ENCODE measurements around the gene ZYX.

ZYX gene

DNA sequence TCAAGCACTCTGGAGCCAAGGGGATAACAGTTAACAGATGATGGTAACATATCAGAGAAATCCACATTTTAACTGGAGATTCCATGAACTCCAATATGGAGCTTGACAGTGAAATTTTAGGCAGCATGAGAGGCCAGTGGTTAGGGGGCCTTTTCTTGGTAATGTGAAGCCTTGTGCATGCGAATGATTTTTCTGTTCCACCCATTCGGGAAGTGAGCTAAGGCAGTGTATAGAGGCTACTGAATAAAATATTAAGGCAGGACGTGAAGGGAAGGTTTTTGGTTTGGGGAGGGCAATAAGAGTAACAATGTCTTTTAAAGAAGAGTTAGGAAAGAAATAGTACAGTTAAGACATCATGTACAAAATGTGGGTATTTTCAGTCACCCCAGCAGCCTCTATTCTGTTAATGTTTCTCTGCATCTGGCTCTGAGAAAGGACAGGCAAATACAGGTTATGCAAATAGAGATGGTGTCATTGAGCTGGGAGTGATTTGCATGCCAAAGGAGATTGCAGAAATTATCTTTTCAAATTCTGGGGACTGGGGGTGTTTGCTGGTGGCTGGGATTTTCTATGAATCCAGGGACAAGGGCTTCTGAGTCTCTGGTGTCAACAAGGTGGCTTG lies 55.3 kb downstream of the ZYX start:
- Histone ChIP-seq H3K4me1 (ENCODE audit: insufficient read depth, low read length) (no peaks in the 10 kb centered on the region), H3K9ac (ENCODE audit: low read depth, low read length) (no peak overlapping the region), H4K20me1 (ENCODE audit: insufficient read depth, low read length) (no peaks in the 10 kb centered on the region), H3K36me3 (ENCODE audit: insufficient read depth, low read length) (no peaks in the 10 kb centered on the region), H3K79me2 (ENCODE audit: insufficient read depth, low read length) (no peaks in the 10 kb centered on the region), H3K27me3 (ENCODE audit: insufficient read depth, low read length, poor library complexity) (peaks cover 6% of the 10 kb centered on the region), H3K9me3 (ENCODE audit: insufficient read depth, low read length, severe bottlenecking) (no peaks in the 10 kb centered on the region), H3K27ac (ENCODE audit: low read length) (no peak overlapping the region), H3K4me3 (ENCODE audit: low read depth in 1 of 2, low read length in 2 of 2) (no peak overlapping the region), H2AFZ (ENCODE audit: low read depth, low read length) (no peak overlapping the region), H3K4me2 (ENCODE audit: insufficient read depth, low read length) (no peak overlapping the region)
- no peak for ATAC-seq (ENCODE audit: insufficient read depth, low read depth)
- no peak for TF ChIP-seq EZH2 (IDR thresholded peaks at IDR 0.05; ENCODE audit: borderline replicate concordance, low read depth, low read length, severe bottlenecking)
- TF ChIP-seq, protein P1, sequence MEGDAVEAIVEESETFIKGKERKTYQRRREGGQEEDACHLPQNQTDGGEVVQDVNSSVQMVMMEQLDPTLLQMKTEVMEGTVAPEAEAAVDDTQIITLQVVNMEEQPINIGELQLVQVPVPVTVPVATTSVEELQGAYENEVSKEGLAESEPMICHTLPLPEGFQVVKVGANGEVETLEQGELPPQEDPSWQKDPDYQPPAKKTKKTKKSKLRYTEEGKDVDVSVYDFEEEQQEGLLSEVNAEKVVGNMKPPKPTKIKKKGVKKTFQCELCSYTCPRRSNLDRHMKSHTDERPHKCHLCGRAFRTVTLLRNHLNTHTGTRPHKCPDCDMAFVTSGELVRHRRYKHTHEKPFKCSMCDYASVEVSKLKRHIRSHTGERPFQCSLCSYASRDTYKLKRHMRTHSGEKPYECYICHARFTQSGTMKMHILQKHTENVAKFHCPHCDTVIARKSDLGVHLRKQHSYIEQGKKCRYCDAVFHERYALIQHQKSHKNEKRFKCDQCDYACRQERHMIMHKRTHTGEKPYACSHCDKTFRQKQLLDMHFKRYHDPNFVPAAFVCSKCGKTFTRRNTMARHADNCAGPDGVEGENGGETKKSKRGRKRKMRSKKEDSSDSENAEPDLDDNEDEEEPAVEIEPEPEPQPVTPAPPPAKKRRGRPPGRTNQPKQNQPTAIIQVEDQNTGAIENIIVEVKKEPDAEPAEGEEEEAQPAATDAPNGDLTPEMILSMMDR (IDR thresholded peaks at IDR 0.05; ENCODE audit: borderline replicate concordance, extremely low read depth, low read length, poor library complexity, severe bottlenecking) = no peak
- no peak for DNase-seq

- no peak overlapping the region for H3K4me2 ChIP-seq (ENCODE audit: insufficient read depth, low read length)
- TF ChIP-seq, protein P1 (IDR thresholded peaks at IDR 0.05; ENCODE audit: borderline replicate concordance, extremely low read depth, low read length, poor library complexity, severe bottlenecking) = no peak
- TF ChIP-seq EZH2 (IDR thresholded peaks at IDR 0.05; ENCODE audit: borderline replicate concordance, low read depth, low read length, severe bottlenecking) = no peak
- H3K9ac ChIP-seq (ENCODE audit: low read depth, low read length) = no peak overlapping the region
- no peaks in the 10 kb centered on the region for H3K36me3 ChIP-seq (ENCODE audit: insufficient read depth, low read length)
- H4K20me1 ChIP-seq (ENCODE audit: insufficient read depth, low read length) = no peaks in the 10 kb centered on the region
- H3K9me3 ChIP-seq (ENCODE audit: insufficient read depth, low read length, severe bottlenecking) = no peaks in the 10 kb centered on the region
- DNase-seq (no peak), ATAC-seq (ENCODE audit: insufficient read depth, low read depth) (no peak)
- no peaks in the 10 kb centered on the region for H3K79me2 ChIP-seq (ENCODE audit: insufficient read depth, low read length)
- peaks cover 7% of the 10 kb centered on the region for H3K27me3 ChIP-seq (ENCODE audit: insufficient read depth, low read length, poor library complexity)
- no peak overlapping the region for H3K27ac ChIP-seq (ENCODE audit: low read length)
- no peaks in the 10 kb centered on the region for H3K4me1 ChIP-seq (ENCODE audit: insufficient read depth, low read length)
- H2AFZ ChIP-seq (ENCODE audit: low read depth, low read length) = no peak overlapping the region
- H3K4me3 ChIP-seq (ENCODE audit: low read depth in 1 of 2, low read length in 2 of 2) = no peak overlapping the region
These were observed 56.4 kb downstream of the ZYX start for GRCh38 chr7:143437578-143437977.

DNA sequence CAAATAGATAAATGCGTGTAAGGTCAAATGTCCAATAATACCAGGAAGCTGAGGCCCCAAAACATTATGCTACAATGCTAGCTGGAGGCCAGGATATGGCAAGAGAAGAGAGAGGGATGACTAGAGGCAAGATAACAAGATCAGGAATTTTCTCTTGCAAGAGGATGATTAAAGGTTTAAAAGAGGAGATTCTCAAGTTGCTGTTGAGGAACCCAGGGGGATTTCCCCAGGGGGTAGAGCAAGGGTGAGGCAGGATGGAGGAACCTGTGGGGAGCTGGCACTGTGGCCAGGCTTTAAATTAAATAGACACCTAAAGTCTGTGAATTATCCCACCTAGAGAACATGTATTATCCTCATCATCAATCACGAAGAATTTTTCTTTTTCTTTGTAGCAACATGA lies 58.7 kb downstream of the ZYX start:
- no peak overlapping the region for H3K4me3 ChIP-seq (ENCODE audit: low read depth in 1 of 2, low read length in 2 of 2)
- no peak for ATAC-seq (ENCODE audit: insufficient read depth, low read depth)
- no peaks in the 10 kb centered on the region for H3K79me2 ChIP-seq (ENCODE audit: insufficient read depth, low read length)
- no peak for DNase-seq
- no peak overlapping the region for H3K9ac ChIP-seq (ENCODE audit: low read depth, low read length)
- no peaks in the 10 kb centered on the region for H3K9me3 ChIP-seq (ENCODE audit: insufficient read depth, low read length, severe bottlenecking)
- no peaks in the 10 kb centered on the region for H4K20me1 ChIP-seq (ENCODE audit: insufficient read depth, low read length)
- no peak overlapping the region for H2AFZ ChIP-seq (ENCODE audit: low read depth, low read length)
- H3K4me1 ChIP-seq (ENCODE audit: insufficient read depth, low read length) = no peaks in the 10 kb centered on the region
- no peak overlapping the region for H3K27ac ChIP-seq (ENCODE audit: low read length)
- no peak overlapping the region for H3K4me2 ChIP-seq (ENCODE audit: insufficient read depth, low read length)
- TF ChIP-seq, protein P1 (IDR thresholded peaks at IDR 0.05; ENCODE audit: borderline replicate concordance, extremely low read depth, low read length, poor library complexity, severe bottlenecking) = no peak
- TF ChIP-seq EZH2 (IDR thresholded peaks at IDR 0.05; ENCODE audit: borderline replicate concordance, low read depth, low read length, severe bottlenecking) = no peak
- H3K36me3 ChIP-seq (ENCODE audit: insufficient read depth, low read length) = no peaks in the 10 kb centered on the region
- H3K27me3 ChIP-seq (ENCODE audit: insufficient read depth, low read length, poor library complexity) = peaks cover 4% of the 10 kb centered on the region
